ENCODE results near the gene PNPLA5. TPM values are rescaled to one million over a fixed set of nuclear protein-coding genes. Genes with fewer than 3 reads are reported as not detected.

PNPLA5 gene
- polyA plus RNA-seq, 2 of the 4 experiments (the other 2 are of a cell fraction), result not detected

- 46% methylated on average over 10 of the region's 12 CpGs for WGBS (ENCODE audit: missing lambda C conversion rate)
- POLR2A ChIA-PET, result no interaction called here
- Histone ChIP-seq H3K9me3 (no peaks in the 10 kb centered on the region), H3K4me1 (no peaks in the 10 kb centered on the region), H3K27ac (no peak overlapping the region), H3K4me2 (no peak overlapping the region), H3K4me3 (no peak overlapping the region)
- no peak for ATAC-seq
- no peak for FAIRE-seq
- no peak for DNase-seq (ENCODE audit: low read depth in 1 of 2, low spot score in 1 of 2)
- CTCF ChIA-PET, result no interaction called here
- TF ChIP-seq RCOR1 (IDR thresholded peaks at IDR 0.05; ENCODE audit: low read depth, low read length), result no peak
- no peak for TF ChIP-seq POLR2A (IDR thresholded peaks at IDR 0.05; ENCODE audit: low read length)
- no peak for TF ChIP-seq EP300 (IDR thresholded peaks at IDR 0.05)
- no peak for TF ChIP-seq ELK1 (IDR thresholded peaks at IDR 0.05; ENCODE audit: low read depth, low read length)
- TF ChIP-seq FOSL2 (IDR thresholded peaks at IDR 0.05), result no peak
- TF ChIP-seq FOSL2 (CRISPR knock-in tag; IDR thresholded peaks at IDR 0.05), result no peak
- no peak for TF ChIP-seq NR3C1 (IDR thresholded peaks at IDR 0.05)
- no peak for TF ChIP-seq GATA3 (IDR thresholded peaks at IDR 0.05; ENCODE audit: borderline replicate concordance)
Observed at GRCh38 chr22:43878831-43879550, 12.8 kb downstream of the PNPLA5 start.

GRCh38 chr22:43878079-43878795 lies 13.6 kb downstream of the PNPLA5 start:
- H3K27ac ChIP-seq, result no peak overlapping the region
- CTCF ChIA-PET, result interaction anchor here (1.0 to 2.4 kb wide), 2 partner anchors 68 to 301 kb away, joined by 3 to 8 read pairs; no protein-coding TSS in a partner anchor
- no peaks in the 10 kb centered on the region for H3K9me3 ChIP-seq
- H3K4me1 ChIP-seq, result no peaks in the 10 kb centered on the region
- 37% methylated on average over 12 of the region's 12 CpGs for WGBS (ENCODE audit: missing lambda C conversion rate)
- no peak overlapping the region for H3K4me3 ChIP-seq
- no peak overlapping the region for H3K4me2 ChIP-seq
- DNase-seq (ENCODE audit: low read depth in 1 of 2, low spot score in 1 of 2), result no peak
- TF ChIP-seq POLR2AphosphoS2 (conservative IDR thresholded peaks at IDR 0.05; ENCODE audit: low read length) (no peak), REST (IDR thresholded peaks at IDR 0.05) (no peak), TP53 (CRISPR knock-in tag; IDR thresholded peaks at IDR 0.05) (no peak), EP300 (IDR thresholded peaks at IDR 0.05) (no peak), ZSCAN20 (CRISPR knock-in tag; IDR thresholded peaks at IDR 0.05) (no peak), HDAC2 (IDR thresholded peaks at IDR 0.05) (no peak), NFE2L2 (conservative IDR thresholded peaks at IDR 0.05; ENCODE audit: low read length) (no peak), E2F6 (IDR thresholded peaks at IDR 0.05; ENCODE audit: borderline replicate concordance, low read depth) (no peak), MYC (IDR thresholded peaks at IDR 0.05; ENCODE audit: borderline replicate concordance, low read length) (no peak), FOXS1 (CRISPR knock-in tag; IDR thresholded peaks at IDR 0.05) (no peak), ELK1 (IDR thresholded peaks at IDR 0.05; ENCODE audit: low read depth, low read length) (no peak), EHF (CRISPR knock-in tag; IDR thresholded peaks at IDR 0.05) (no peak), HEYL (CRISPR knock-in tag; IDR thresholded peaks at IDR 0.05) (no peak), GATA3 (IDR thresholded peaks at IDR 0.05; ENCODE audit: borderline replicate concordance) (no peak), RARB (CRISPR knock-in tag; IDR thresholded peaks at IDR 0.05) (no peak), CHD4 (IDR thresholded peaks at IDR 0.05; ENCODE audit: borderline replicate concordance) (no peak), HMGXB4 (CRISPR knock-in tag; IDR thresholded peaks at IDR 0.05; ENCODE audit: borderline replicate concordance) (no peak), HOXA7 (CRISPR knock-in tag; IDR thresholded peaks at IDR 0.05) (no peak), JUN (IDR thresholded peaks at IDR 0.05) (no peak), KDM5A (IDR thresholded peaks at IDR 0.05) (no peak)
- POLR2A ChIA-PET, result interaction anchor here (0.6 kb wide), 1 partner anchor 1099 kb away, joined by 3 read pairs; no protein-coding TSS in a partner anchor
- FAIRE-seq, result no peak
- no peak for ATAC-seq

Data from A549 (cell line).